NCI-H1092 treated with DMSO at 0.1 percent for 48 hours (cell line): Measurements from ENCODE around the gene HPN.
A peak's percentile ranks its signal among the peaks of the same experiment; 100 is the strongest.
"Not testable (repeated sequence)": the region's sequence is repeated elsewhere in the genome, so short reads cannot be mapped to it uniquely, and the experiment has no call there.

ENCODE experiments used
- DNase-seq: peaks from one replicate; lab custom pipeline; 2025; lab: John Stamatoyannopoulos, UW

The HPN gene

GRCh38 chr19:35041548-35042055 lies at the start of gene HPN:
TSS of gene HPN (plus strand) at chr19:35041721. CDS start at chr19:35042507, 786 bp downstream.
- DNase-seq: no peak

- DNase-seq: not testable (repeated sequence)
Observed at GRCh38 chr19:34992582-34992981, 48.9 kb upstream of the HPN start.

DNA sequence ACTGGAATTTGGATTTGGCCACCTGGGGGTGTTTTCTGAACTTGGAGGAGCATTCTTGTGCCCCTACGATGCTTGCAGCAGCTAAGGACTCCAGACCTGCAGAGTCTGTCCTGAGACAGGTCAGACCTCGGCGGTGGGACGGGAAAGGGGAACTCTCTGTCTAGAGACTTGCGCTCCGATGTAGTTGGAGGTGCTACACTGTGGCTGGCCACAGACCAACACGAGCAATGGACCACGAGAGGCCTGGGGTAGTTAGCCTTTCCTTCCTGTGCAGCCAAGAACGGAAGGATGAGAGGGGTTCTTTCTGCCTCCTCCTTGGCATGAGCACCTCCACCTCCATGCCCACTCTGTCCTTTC lies 47.3 kb upstream of the HPN start:
- no peak for DNase-seq

DNA sequence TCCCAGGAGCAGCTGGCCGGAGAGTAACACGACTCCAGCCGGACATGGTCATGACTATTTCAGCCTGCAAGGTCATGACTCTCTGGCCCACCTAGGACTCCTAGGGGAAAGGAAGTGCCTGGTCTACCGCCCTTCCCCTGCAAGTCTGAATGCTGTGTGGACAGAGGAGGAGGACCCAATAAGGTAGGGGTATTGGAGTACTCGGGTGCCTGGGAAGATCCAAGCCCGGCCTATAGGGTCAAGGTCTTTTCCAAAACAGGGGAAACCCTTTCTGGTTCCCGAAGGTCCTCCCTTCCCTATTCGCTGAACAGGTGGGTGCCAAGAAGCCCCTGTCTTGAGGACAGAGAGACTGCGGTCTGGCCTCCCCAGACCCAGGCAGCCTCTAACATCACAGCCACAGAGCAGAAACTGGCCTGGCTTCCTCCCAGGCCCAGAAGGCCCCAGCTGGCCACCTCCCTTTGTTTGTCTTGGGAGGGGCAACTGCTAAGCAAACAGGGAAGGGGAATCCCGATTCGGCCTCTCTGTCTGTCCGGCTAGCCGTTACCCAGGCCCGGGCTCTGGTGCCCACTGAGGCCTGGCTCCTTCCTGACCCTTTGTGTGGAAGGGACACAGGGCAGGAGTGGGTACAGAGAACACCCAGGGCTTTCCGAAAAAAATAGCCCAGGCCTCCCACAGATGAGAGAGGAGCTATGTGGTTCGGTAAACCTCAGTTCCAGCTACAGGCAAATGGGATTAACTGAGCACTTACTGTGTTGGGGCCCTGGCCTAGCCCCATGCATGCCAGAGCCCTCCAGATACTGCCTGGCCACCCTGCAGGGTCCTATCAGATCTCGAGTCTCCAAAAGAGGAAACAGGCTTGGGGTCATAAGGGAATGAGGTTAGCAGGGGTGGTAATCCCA lies 46.6 kb upstream of the HPN start:
- no peak for DNase-seq

DNA sequence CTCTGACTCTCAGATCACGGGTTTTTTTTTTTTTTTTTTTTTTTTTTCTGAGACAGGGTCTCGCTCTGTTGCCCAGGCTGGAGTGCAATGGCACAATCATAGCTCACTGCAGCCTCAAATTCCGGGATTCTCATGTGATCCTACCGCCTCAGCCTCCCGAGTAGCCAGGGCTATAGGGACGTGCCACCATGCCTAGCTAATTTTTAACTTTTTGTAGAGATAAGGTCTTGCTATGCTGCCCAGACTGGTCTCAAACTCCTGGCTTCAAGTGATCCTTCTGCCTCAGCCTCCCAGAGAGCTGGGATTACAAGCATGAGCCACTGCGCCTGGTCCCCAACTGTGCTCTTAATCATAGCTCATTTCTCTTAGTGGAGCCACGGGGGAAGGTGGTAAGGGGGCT lies 46.0 kb upstream of the HPN start:
- no peak for DNase-seq

DNA sequence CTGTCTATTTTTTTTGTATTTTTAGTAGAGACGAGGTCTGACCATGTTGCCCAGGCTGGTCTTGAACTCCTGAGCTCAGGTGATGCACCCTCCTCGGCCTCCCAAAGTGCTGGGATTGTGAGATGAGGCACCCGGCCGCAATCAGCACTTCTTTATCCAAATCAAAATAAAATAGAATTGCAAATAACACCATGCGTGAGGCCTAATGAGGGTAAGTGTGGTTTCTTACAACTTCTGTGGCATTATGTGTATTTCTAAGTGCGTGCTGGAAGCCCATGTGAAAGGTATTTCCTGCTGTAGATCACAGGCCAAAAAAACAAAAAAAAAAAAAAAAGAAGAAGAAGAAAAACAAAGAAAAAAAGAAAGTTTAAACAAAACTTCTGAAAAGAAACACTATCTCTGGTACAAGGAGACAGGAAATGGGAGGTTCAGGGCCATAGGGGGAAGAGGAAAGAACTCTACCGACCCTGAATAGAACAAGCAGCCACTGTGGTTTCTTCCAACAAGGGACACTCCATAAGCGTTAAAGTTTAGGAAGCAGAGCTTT lies 44.4 kb upstream of the HPN start:
- no peak for DNase-seq

DNA sequence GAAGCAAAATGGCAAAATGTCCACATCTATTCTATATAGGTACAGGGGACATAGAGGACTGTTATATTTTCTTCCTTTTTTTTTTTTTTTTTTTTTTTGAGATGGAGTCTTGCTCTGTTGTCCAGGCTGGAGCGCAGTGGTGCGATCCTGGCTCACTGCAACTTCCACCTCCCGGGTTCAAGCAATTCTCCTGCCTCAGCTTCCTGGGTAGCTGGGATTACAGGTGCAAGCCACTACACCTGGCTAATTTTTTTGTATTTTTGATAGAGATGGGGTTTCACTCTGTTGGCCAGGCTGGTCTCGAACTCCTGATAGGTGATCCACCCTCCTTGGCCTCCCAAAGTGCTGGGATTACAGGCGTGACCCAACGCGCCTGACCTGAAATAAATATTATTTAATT lies 43.3 kb upstream of the HPN start:
- not testable (repeated sequence) for DNase-seq

DNA sequence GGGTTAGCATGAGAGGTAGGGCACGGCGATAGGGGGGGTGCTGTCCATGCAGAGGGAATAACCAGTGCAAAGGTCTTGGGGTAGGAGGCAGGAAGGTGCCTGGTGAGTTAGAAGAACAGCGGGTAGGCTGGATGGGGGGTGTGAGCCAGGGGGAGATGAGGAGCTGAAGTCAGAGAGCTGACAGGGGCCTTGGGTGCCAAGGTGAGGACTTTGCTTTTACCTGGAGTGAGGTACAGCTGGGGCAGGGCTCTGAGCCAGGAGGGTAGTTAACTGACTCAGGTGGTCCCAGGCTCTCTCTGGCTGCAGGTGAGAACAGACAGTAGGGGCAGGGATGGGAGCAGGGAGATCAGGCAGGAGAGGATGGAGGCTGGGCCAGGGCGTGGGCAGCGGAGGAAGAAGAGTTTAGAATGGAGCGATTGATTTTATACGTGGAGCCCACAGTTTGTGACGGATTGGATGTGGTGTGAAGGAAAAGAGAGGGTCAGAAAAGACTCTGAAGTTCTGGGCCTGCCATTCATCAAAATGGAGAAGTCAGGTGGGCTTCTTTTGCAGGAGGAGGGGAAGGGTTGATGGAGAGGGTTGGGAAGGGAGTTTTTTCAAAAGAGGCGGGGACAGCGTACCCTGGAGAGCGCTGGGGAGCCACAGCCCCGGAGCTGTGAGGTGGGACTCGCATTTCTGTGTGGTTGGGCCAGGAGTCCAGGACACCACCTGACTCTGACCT lies 42.6 kb upstream of the HPN start:
- no peak for DNase-seq

GRCh38 chr19:34999498-35000337 lies 41.8 kb upstream of the HPN start, which contains the start of gene GRAMD1A:
TSS of gene GRAMD1A (plus strand) at chr19:35000323. CDS start at chr19:35000479, 156 bp downstream.
- peak; percentile 53 for DNase-seq

GRCh38 chr19:35000338-35000646 lies 41.2 kb upstream of the HPN start:
- no peak for DNase-seq

DNA sequence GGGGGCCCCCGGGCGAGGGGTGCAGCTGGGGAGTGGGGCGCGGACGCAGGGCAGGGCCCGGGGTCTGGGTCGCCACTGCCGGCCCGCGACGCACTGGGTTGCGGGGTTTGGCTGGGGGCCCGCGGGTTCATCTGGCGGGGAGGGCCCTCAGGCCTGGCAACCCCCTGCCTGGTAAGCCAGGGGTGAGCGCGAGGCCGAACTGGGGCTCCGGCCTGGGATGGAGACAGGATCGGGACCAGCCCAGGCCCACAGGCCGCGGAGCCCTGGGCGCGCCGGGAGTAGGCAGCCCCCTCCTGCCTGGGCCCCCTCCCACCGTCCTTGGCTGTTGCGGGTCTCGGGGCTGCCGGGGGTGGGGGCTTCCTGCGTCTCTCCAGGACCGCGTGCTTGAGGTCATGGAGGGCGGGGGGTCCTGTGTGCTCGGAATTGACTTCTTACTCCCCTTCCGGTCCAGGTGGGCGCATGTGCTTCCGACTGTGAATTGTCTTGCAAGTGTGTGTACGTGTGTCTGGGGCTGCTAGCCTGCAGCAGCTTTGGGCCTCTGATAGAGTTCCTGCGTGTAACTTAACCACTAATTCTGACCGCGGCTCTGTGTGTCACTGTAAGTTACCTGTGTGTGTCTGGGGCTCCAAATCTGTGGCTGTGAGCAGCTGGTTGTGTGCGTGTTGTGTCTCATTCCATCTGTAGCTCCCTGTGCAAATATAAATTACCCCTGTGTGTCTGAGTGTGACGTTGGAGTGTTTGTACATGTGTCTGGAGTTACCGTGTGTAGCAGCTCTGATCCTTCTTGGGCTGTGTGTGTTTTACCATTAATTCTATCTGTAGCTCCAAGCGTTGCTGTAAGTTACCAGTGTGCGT lies 40.6 kb upstream of the HPN start:
- DNase-seq: peak; percentile 34

DNA sequence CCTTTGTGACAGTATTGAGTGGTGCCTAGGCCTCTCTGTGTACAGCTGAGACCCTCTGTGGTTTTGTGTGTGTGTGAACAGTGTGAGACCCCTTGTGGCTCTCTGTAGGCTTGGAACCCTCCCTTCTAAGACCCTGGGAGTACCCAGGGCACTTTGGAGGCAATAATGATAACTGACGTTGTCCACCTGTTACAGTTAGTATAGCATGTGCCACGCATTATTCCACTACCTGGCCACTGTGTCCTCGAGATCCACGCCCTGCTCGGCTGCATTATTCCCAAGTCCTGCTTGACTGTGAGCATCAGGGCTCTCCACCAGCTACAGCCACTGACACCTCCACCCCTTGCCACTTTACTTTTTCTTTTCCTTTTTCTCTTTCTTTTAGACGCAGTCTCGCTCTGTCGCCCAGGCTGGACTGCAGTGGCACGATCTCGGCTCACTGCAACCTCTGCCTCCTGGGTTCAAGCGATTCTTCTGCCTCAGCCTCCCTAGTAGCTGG lies 39.4 kb upstream of the HPN start:
- DNase-seq: no peak

DNA sequence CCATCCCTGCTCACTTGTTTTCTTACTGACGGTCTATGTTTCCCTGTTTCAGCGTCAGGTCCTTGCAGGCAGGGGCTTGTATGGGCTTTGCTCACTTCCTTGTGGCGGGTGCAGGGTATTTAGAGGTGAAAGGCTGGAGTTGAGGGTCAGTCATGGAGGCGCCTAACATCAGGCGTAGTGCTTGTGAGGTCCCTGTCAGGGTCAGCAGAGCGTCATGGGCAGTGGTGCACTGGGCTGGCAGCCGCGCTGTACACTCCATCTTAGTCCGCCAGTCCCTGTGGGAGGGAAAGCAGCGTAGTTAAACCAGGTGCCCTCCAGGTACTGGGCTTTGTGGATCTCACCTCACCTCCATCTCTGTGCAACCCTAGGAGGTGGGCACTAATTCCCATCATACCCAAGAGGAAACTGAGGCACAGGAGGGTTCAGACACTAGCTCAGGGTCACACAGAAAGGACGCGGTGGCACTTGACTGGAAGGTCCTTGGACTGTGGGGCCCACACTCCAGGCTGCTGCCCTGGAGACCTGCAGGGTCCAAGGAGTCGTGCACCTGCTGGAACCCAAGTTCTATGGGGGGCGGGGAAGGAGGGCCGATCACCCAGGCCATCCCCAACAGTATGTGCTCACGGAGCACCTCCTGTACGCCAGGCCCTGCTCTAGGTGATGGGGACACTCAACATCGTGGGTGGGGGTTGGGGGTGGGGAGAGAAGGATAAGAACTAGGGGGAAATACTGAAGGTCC lies 36.8 kb upstream of the HPN start:
- DNase-seq: no peak

- DNase-seq: no peak
Observed at GRCh38 chr19:35005256-35005977, 36.1 kb upstream of the HPN start.

GRCh38 chr19:35006007-35006341 lies 35.5 kb upstream of the HPN start:
- not testable (repeated sequence) for DNase-seq

GRCh38 chr19:35006342-35006998 lies 35.1 kb upstream of the HPN start:
- no peak for DNase-seq

DNA sequence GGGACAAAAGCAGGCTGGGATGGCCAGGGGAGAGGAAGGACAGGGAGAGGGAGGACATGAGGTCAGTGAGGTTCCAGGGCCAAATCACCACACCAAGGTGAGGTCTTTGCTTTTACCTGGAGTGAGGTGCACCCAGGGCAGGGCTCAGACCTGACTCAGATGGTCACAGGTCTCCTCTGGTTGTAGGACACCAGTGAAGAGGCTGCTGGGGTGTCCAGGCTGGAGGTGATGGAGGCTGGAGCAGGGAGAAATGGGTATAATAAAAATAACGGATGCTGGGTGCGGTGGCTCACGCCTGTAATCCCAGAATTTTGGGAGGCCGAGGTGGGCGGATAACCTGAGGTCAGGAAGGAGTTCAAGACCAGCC lies 34.5 kb upstream of the HPN start:
- no peak for DNase-seq

GRCh38 chr19:35007427-35007826 lies 34.1 kb upstream of the HPN start:
- DNase-seq: not testable (repeated sequence)

DNA sequence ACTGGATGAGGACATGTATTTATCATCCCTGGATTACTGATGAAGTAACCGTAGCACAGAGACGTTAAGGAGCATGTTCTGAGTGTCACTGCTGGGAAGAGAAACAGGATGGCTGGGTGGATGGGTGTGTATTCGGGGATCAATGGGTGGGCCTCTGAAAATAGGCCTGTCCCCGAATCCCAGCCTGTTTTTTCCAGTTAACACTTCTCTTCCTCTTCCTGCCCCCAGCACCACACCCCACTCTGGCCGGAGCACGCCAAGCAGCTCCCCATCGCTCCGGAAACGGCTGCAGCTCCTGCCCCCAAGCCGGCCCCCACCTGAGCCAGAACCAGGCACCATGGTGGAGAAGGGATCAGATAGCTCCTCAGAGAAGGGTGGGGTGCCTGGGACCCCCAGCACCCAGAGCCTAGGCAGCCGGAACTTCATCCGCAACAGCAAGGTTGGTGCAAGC lies 32.6 kb upstream of the HPN start:
- DNase-seq: no peak
